K562 (cell line): Measurements from ENCODE around the gene SSR4.

ENCODE experiments used
- ATF2 ChIP-seq: sonication (generic); formaldehyde crosslinking; IDR thresholded peaks from 2 replicates; pipeline ENCODE4 v1.8.1; 2022; ENCODE audit warnings: missing genetic modification reagents
- CTCF ChIP-seq, 3 experiments: IDR thresholded peaks in 2 of 3; conservative IDR thresholded peaks in 1 of 3; 2 replicates each; pipeline ENCODE4 v1.5.1; 2011 to 2012; ENCODE audit warnings: low read length in 3 of 3, mild to moderate bottlenecking in 3 of 3, control low read depth in 2 of 3, improper control_type of control experiment in 1 of 3, inconsistent platforms in 1 of 3, low read depth in 1 of 3, mixed read lengths in 1 of 3, moderate library complexity in 1 of 3; ENCODE audit not compliant: insufficient read depth in 2 of 3
- E2F5 ChIP-seq: sonication (generic); formaldehyde crosslinking; IDR thresholded peaks from 2 replicates; pipeline ENCODE4 v1.8.0; 2022; ENCODE audit warnings: mild to moderate bottlenecking, missing genetic modification reagents
- EZH2 ChIP-seq: IDR thresholded peaks from 2 replicates; pipeline ENCODE4 v1.6.1; 2012; ENCODE audit warnings: low read depth, mild to moderate bottlenecking, inconsistent platforms, low read length, borderline replicate concordance
- GTF2F1 ChIP-seq: IDR thresholded peaks from 2 replicates; pipeline ENCODE4 v1.6.1; 2011; ENCODE audit warnings: low read depth, low read length, improper control_type of control experiment
- NR2F6 ChIP-seq: fragments of 450-650 bp; formaldehyde crosslinking; IDR thresholded peaks from 2 replicates; pipeline ENCODE4 v1.4.0; 2020; ENCODE audit warnings: mild to moderate bottlenecking
- SMAD2 ChIP-seq: fragments of 150-350 bp; IDR thresholded peaks from 2 replicates; pipeline ENCODE4 v1.6.1; 2014; ENCODE audit warnings: low read depth, mild to moderate bottlenecking, low read length
- SP1 ChIP-seq: sonication (generic); formaldehyde crosslinking; IDR thresholded peaks from 2 replicates; pipeline ENCODE4 v1.8.1; 2022; ENCODE audit warnings: mild to moderate bottlenecking, missing genetic modification reagents
- TARDBP ChIP-seq: fragments of 450-650 bp; IDR thresholded peaks from 2 replicates; pipeline ENCODE4 v1.6.1; 2016
- USF1 ChIP-seq: sonication (generic); formaldehyde crosslinking; IDR thresholded peaks from 2 replicates; pipeline ENCODE4 v1.9.0; 2022; ENCODE audit warnings: mild to moderate bottlenecking, missing genetic modification reagents
- ZC3H4 ChIP-seq: sonication (generic); formaldehyde crosslinking; IDR thresholded peaks from 2 replicates; pipeline ENCODE4 v1.9.0; 2021; ENCODE audit warnings: missing genetic modification reagents, borderline replicate concordance
- ZNF212 ChIP-seq: fragments of 450-650 bp; formaldehyde crosslinking; IDR thresholded peaks from 2 replicates; pipeline ENCODE4 v1.4.0; 2020; ENCODE audit warnings: mild to moderate bottlenecking

- no peak for TF ChIP-seq CTCF (IDR thresholded peaks at IDR 0.05 in 2 of 3, conservative IDR thresholded peaks at IDR 0.05 in 1 of 3; ENCODE audit: insufficient read depth in 2 of 3, low read depth in 1 of 3, low read length in 3 of 3)
- no peak for TF ChIP-seq TARDBP
- TF ChIP-seq SMAD2, result no peak
- no peak for TF ChIP-seq GTF2F1
- TF ChIP-seq E2F5 (CRISPR knock-in tag), result no peak
- TF ChIP-seq SP1 (CRISPR knock-in tag), result no peak
- no peak for TF ChIP-seq ZNF212
- TF ChIP-seq EZH2, result no peak
- TF ChIP-seq NR2F6 (CRISPR knock-in tag), result no peak
- TF ChIP-seq ZC3H4, result no peak
- TF ChIP-seq USF1 (CRISPR knock-in tag), result no peak
- TF ChIP-seq ATF2 (CRISPR knock-in tag), result no peak
These were observed 50.1 kb downstream of the SSR4 start for GRCh38 chrX:153844509-153845082.
